ENCODE data around the gene DOK6.
"Not testable (repeated sequence)": the region's sequence is repeated elsewhere in the genome, so short reads cannot be mapped to it uniquely, and the experiment has no call there.

- not testable (repeated sequence) for TF ChIP-seq SPI1 (IDR thresholded peaks at IDR 0.05; ENCODE audit: borderline replicate concordance, low read depth, low read length); FOXM1 (IDR thresholded peaks at IDR 0.05; ENCODE audit: low read depth); FOXM1 (CRISPR knock-in tag; IDR thresholded peaks at IDR 0.05; ENCODE audit: low read depth); ZNF707 (CRISPR knock-in tag; conservative IDR thresholded peaks at IDR 0.05); IRF9 (tag; IDR thresholded peaks at IDR 0.05); SRF (CRISPR knock-in tag; IDR thresholded peaks at IDR 0.05); ARID1B (IDR thresholded peaks at IDR 0.05); SETDB1 (IDR thresholded peaks at IDR 0.05; ENCODE audit: low read length); MXI1 (IDR thresholded peaks at IDR 0.05; ENCODE audit: low read depth, low read length); ARNT (IDR thresholded peaks at IDR 0.05); CREB1 (IDR thresholded peaks at IDR 0.05); CREB1 (CRISPR knock-in tag; IDR thresholded peaks at IDR 0.05); ZNF699 (CRISPR knock-in tag; IDR thresholded peaks at IDR 0.05; ENCODE audit: insufficient replicate concordance); MECOM (CRISPR knock-in tag; IDR thresholded peaks at IDR 0.05); ZNF124 (CRISPR knock-in tag; IDR thresholded peaks at IDR 0.05); MAZ (CRISPR knock-in tag; conservative IDR thresholded peaks at IDR 0.05 in 1 of 2, IDR thresholded peaks at IDR 0.05 in 1 of 2)
These were observed 434.3 kb downstream of the DOK6 start for GRCh38 chr18:69834980-69835379.
